H1 (cell line): ENCODE results near the gene APBB3.

ENCODE experiments used
- CHD2 ChIP-seq: IDR thresholded peaks from 2 replicates; pipeline ENCODE4 v1.6.1; 2012; ENCODE audit warnings: low read length, improper control_type of control experiment
- CHD7 ChIP-seq: fragments of 300-600 bp; sonication (generic); IDR thresholded peaks from 2 replicates; pipeline ENCODE4 v1.7.1; 2012; ENCODE audit warnings: low read length, moderate library complexity, mild to moderate bottlenecking, inconsistent platforms; ENCODE audit not compliant: insufficient replicate concordance
- EZH2 ChIP-seq: fragments of 200-600 bp; sonication (generic); IDR thresholded peaks from 2 replicates; pipeline ENCODE4 v1.7.1; 2012; ENCODE audit warnings: low read depth, mild to moderate bottlenecking, moderate library complexity, low read length, inconsistent platforms; ENCODE audit not compliant: severe bottlenecking
- HDAC2 ChIP-seq, 2 experiments: fragments of 300-600 bp in 1 of 2; sonication (generic) in 1 of 2; IDR thresholded peaks; 2 replicates each; pipeline ENCODE4 v1.6.1; 2011 to 2012; ENCODE audit warnings: low read depth in 2 of 2, low read length in 2 of 2, mild to moderate bottlenecking in 2 of 2, moderate library complexity in 2 of 2, borderline replicate concordance in 1 of 2, inconsistent platforms in 1 of 2
- POLR2A ChIP-seq, 2 experiments: IDR thresholded peaks; 1 replicate in 1 of 2; 2 replicates in 1 of 2; pipeline ENCODE4 v1.6.1; 2011; ENCODE audit warnings: low read depth in 2 of 2, low read length in 2 of 2, mild to moderate bottlenecking in 2 of 2; ENCODE audit errors: control extremely low read depth in 1 of 2
- RXRA ChIP-seq: IDR thresholded peaks from 2 replicates; pipeline ENCODE4 v1.6.1; 2011; ENCODE audit warnings: low read depth, mild to moderate bottlenecking, low read length, moderate library complexity; ENCODE audit not compliant: insufficient read depth
- SP1 ChIP-seq: IDR thresholded peaks from 2 replicates; pipeline ENCODE4 v1.6.1; 2011; ENCODE audit warnings: low read depth, low read length
- SP4 ChIP-seq: IDR thresholded peaks from 2 replicates; pipeline ENCODE4 v1.6.1; 2012; ENCODE audit warnings: low read length, inconsistent platforms

GRCh38 chr5:140548791-140549190, 15.6 kb downstream of the APBB3 start:
- TF ChIP-seq SP1, result no peak
- no peak for TF ChIP-seq RXRA
- TF ChIP-seq EZH2, result no peak
- TF ChIP-seq CHD7, result no peak
- no peak for TF ChIP-seq SP4
- no peak for TF ChIP-seq CHD2
- TF ChIP-seq POLR2A (IDR thresholded peaks at IDR 0.05; ENCODE audit: control extremely low read depth in 1 of 2, low read depth in 2 of 2, low read length in 2 of 2), result no peak
- no peak for TF ChIP-seq HDAC2 (IDR thresholded peaks at IDR 0.05; ENCODE audit: borderline replicate concordance in 1 of 2, low read depth in 2 of 2, low read length in 2 of 2)
